CD4-positive, CD25-positive, alpha-beta regulatory T cell (primary cell): ENCODE results near the gene NEDD4. TPM values are rescaled to one million over a fixed set of nuclear protein-coding genes. Genes with fewer than 3 reads are reported as not detected.
A peak's percentile ranks its signal among the peaks of the same experiment; 100 is the strongest.

Experiments
- ATAC-seq, 2 donors: fragments of 150-1000 bp; cut with Tn5 transposase; one replicate each; pipeline ENCODE4 v1.10.0; 2021; ENCODE audit warnings: low read depth in 2 of 2, moderate number of reproducible peaks in 2 of 2, moderate library complexity in 1 of 2
- DNase-seq, 3 donors: peaks; one replicate each; pipeline versions ENCODE4 v3.0.0 to v3.0.0-alpha.2; 2012 to 2022; ENCODE audit warnings: mixed read lengths in 1 of 3
- H3K27ac ChIP-seq: one replicate; pipeline ENCODE4 v1.7.0; 2013; ENCODE audit warnings: mild to moderate bottlenecking, low read length; ENCODE audit not compliant: insufficient read depth, poor library complexity, severe bottlenecking
- H3K27me3 ChIP-seq: one replicate; pipeline ENCODE4 v1.7.0; 2013; ENCODE audit warnings: low read length; ENCODE audit not compliant: control insufficient read depth, insufficient read depth
- H3K36me3 ChIP-seq: one replicate; pipeline ENCODE4 v1.7.0; 2013; ENCODE audit warnings: mild to moderate bottlenecking, low read length, moderate library complexity; ENCODE audit not compliant: control insufficient read depth, insufficient read depth
- H3K4me1 ChIP-seq: 2 replicates; pipeline ENCODE4 v1.7.0; 2013; ENCODE audit warnings: mild to moderate bottlenecking, low read length; ENCODE audit not compliant: insufficient read depth, control insufficient read depth, poor library complexity, severe bottlenecking
- H3K4me3 ChIP-seq: one replicate; pipeline ENCODE4 v1.7.0; 2013; ENCODE audit warnings: low read depth, mild to moderate bottlenecking, low read length, moderate library complexity
- H3K9me3 ChIP-seq, 2 experiments: 1 replicate in 1 of 2; 2 replicates in 1 of 2; pipeline ENCODE4 v1.7.0; 2013; ENCODE audit warnings: low read length in 2 of 2, mild to moderate bottlenecking in 1 of 2, moderate library complexity in 1 of 2; ENCODE audit not compliant: control insufficient read depth in 2 of 2
- H3K27ac Mint-ChIP-seq, 3 donors: one replicate each; pipeline ENCODE4 v1.8.0; 2020 to 2022; ENCODE audit warnings: mild to moderate bottlenecking in 3 of 3, mixed read lengths in 3 of 3, moderate library complexity in 2 of 3
- H3K27me3 Mint-ChIP-seq: one replicate; pipeline ENCODE4 v1.8.0; 2022; ENCODE audit warnings: mild to moderate bottlenecking, mixed read lengths
- H3K36me3 Mint-ChIP-seq: one replicate; pipeline ENCODE4 v1.8.0; 2020; ENCODE audit warnings: mixed read lengths
- H3K4me1 Mint-ChIP-seq, 4 donors: one replicate each; pipeline ENCODE4 v1.8.0; 2020 to 2022; ENCODE audit warnings: mixed read lengths in 4 of 4, mild to moderate bottlenecking in 1 of 4
- H3K4me3 Mint-ChIP-seq, 4 donors: one replicate each; pipeline ENCODE4 v1.8.0; 2020 to 2022; ENCODE audit warnings: mild to moderate bottlenecking in 4 of 4, mixed read lengths in 4 of 4, moderate library complexity in 3 of 4
- H3K9me3 Mint-ChIP-seq, 7 donors: one replicate each; pipeline ENCODE4 v1.8.0; 2020 to 2022; ENCODE audit warnings: mixed read lengths in 7 of 7, mild to moderate bottlenecking in 3 of 7, moderate library complexity in 2 of 7
- polyA plus RNA-seq, 4 donors: library from polyadenylated mRNA; unstranded; fragments of 300-500 nt; fragmentation: Illumina TruSeq; gene quantifications; one replicate each; pipeline ENCODE4 v1.2.3, GENCODE V29; 2021
- total RNA-seq: library from RNA; stranded (reverse); gene quantifications from one replicate; pipeline ENCODE4 v1.2.3, GENCODE V29; 2022

Gene NEDD4
- total and polyA plus RNA-seq, 5 donors from 2014 or later, result 2.4 to 10.0 (median 5.6) TPM

DNA sequence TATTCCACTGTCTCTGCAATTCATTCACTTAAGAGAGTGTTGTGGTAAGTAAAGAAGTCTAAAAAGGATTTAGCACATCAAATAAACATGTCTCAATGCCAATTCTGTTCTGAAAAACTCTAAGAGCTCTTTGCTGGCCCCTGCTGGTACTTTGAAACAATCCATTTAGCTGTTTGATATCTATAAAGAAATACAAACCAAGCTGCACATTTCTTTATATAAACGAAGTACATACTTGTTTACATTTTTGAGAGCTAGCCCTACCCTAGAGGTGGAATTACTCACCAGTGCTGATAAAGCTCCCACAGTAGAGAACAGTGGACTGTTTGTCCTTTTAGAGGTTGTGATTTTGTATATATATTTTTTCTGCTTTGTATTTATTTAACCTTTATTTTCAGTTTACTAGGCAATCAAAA is 75.5 kb downstream of the NEDD4 start:
- peak in 2 of 3 donors; percentile 16 to 57 for DNase-seq

GRCh38 chr15:55916666-55917409 is 76.6 kb downstream of the NEDD4 start:
- no peak for ATAC-seq
- no peak overlapping the region for H3K27ac Mint-ChIP-seq
- Histone ChIP-seq H3K4me1 (no peaks in the 10 kb centered on the region), H3K27ac (no peak overlapping the region), H3K9me3 (no peaks in the 10 kb centered on the region), H3K27me3 (no peaks in the 10 kb centered on the region), H3K36me3 (no peaks in the 10 kb centered on the region), H3K4me3 (no peak overlapping the region)
- H3K4me1 Mint-ChIP-seq, result peaks cover 0 to 4% (median 2%) of the 10 kb centered on the region in 4 donors
- H3K27me3 Mint-ChIP-seq, result no peaks in the 10 kb centered on the region
- H3K36me3 Mint-ChIP-seq, result no peaks in the 10 kb centered on the region
- H3K4me3 Mint-ChIP-seq, result no peak overlapping the region
- H3K9me3 Mint-ChIP-seq, result no peaks in the 10 kb centered on the region
- DNase-seq, result no peak

More for the DNA sequence above, 75.5 kb downstream of the NEDD4 start:
- Histone ChIP-seq H3K9me3 (no peaks in the 10 kb centered on the region), H3K36me3 (no peaks in the 10 kb centered on the region), H3K27ac (no peak overlapping the region), H3K27me3 (no peaks in the 10 kb centered on the region), H3K4me1 (no peaks in the 10 kb centered on the region), H3K4me3 (no peak overlapping the region)
- no peaks in the 10 kb centered on the region for H3K9me3 Mint-ChIP-seq
- no peak overlapping the region for H3K27ac Mint-ChIP-seq
- H3K36me3 Mint-ChIP-seq, result no peaks in the 10 kb centered on the region
- peaks cover 0 to 4% (median 2%) of the 10 kb centered on the region in 4 donors for H3K4me1 Mint-ChIP-seq
- ATAC-seq, result peak; percentile 18 to 37
- H3K27me3 Mint-ChIP-seq, result no peaks in the 10 kb centered on the region
- H3K4me3 Mint-ChIP-seq, result no peak overlapping the region

- Histone ChIP-seq H3K27me3 (no peaks in the 10 kb centered on the region), H3K4me1 (no peaks in the 10 kb centered on the region), H3K27ac (no peak overlapping the region), H3K4me3 (no peak overlapping the region), H3K9me3 (no peaks in the 10 kb centered on the region), H3K36me3 (no peaks in the 10 kb centered on the region)
- no peak for ATAC-seq
- no peaks in the 10 kb centered on the region for H3K27me3 Mint-ChIP-seq
- H3K4me3 Mint-ChIP-seq, result no peak overlapping the region
- no peaks in the 10 kb centered on the region for H3K9me3 Mint-ChIP-seq
- H3K36me3 Mint-ChIP-seq, result no peaks in the 10 kb centered on the region
- peaks cover 0 to 4% (median 2%) of the 10 kb centered on the region in 4 donors for H3K4me1 Mint-ChIP-seq
- no peak for DNase-seq
- no peak overlapping the region for H3K27ac Mint-ChIP-seq
Measured at GRCh38 chr15:55915876-55916567, 77.4 kb downstream of the NEDD4 start.

DNA sequence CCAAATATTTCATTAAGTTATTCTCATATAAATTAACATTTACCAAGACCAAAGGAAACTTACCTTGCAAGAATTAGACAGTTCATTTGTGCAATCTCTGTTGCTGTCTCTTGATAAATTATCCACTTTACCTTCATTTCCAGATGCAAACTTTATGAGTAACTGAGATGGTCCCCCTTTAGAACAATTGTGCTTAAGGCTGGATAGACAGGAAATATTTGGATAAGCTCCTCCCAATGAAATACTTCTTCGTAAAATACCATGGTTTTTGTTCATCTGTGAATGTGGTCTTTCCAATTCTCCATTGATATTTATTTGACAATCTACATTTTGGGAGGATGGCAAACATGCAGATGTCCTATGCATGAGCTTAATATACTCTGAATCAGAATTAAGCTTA is 78.2 kb downstream of the NEDD4 start:
- H3K4me3 ChIP-seq, result no peak overlapping the region
- H3K4me1 ChIP-seq, result no peaks in the 10 kb centered on the region
- no peaks in the 10 kb centered on the region for H3K9me3 ChIP-seq
- H3K27ac ChIP-seq, result no peak overlapping the region
- H3K9me3 Mint-ChIP-seq, result no peaks in the 10 kb centered on the region
- H3K36me3 ChIP-seq, result no peaks in the 10 kb centered on the region
- DNase-seq (no peak), ATAC-seq (no peak)
- no peaks in the 10 kb centered on the region for H3K27me3 Mint-ChIP-seq
- no peak overlapping the region for H3K4me3 Mint-ChIP-seq
- H3K27me3 ChIP-seq, result no peaks in the 10 kb centered on the region
- H3K36me3 Mint-ChIP-seq, result no peaks in the 10 kb centered on the region
- H3K27ac Mint-ChIP-seq, result no peak overlapping the region
- peaks cover 0 to 4% (median 2%) of the 10 kb centered on the region in 4 donors for H3K4me1 Mint-ChIP-seq

GRCh38 chr15:55914446-55914845 is 79.0 kb downstream of the NEDD4 start:
- Mint-ChIP-seq H3K36me3 (no peaks in the 10 kb centered on the region), H3K4me3 (no peak overlapping the region), H3K4me1 (peaks cover 0 to 4% (median 2%) of the 10 kb centered on the region in 4 donors), H3K27ac (no peak overlapping the region), H3K27me3 (no peaks in the 10 kb centered on the region), H3K9me3 (no peaks in the 10 kb centered on the region)
- Histone ChIP-seq H3K9me3 (no peaks in the 10 kb centered on the region), H3K27me3 (no peaks in the 10 kb centered on the region), H3K36me3 (no peaks in the 10 kb centered on the region), H3K4me1 (no peaks in the 10 kb centered on the region), H3K27ac (no peak overlapping the region), H3K4me3 (no peak overlapping the region)
- no peak for DNase-seq
- ATAC-seq, result no peak

DNA sequence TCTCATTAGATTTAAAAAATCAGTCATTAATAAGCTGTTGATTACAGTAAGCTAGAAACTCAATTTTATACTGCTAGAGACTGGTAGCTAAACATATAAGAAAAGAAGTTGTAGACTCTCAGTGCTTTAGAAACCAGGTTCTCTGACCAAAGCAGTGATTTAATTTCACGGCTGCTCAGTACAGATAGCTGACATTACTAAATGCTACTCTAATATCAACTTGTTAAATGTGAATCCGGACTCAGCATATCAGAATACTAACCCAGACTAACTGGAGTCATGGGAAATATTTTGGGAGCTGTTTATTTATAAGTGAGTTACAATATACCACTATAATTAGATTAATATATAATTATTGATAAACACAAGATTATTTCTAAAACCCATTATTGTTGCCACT is 80.4 kb downstream of the NEDD4 start:
- no peak overlapping the region for H3K4me3 ChIP-seq
- DNase-seq, result no peak
- no peak overlapping the region for H3K27ac Mint-ChIP-seq
- no peak for ATAC-seq
- no peaks in the 10 kb centered on the region for H3K4me1 ChIP-seq
- H3K9me3 Mint-ChIP-seq, result no peaks in the 10 kb centered on the region
- H3K27me3 Mint-ChIP-seq, result no peaks in the 10 kb centered on the region
- no peaks in the 10 kb centered on the region for H3K27me3 ChIP-seq
- H3K9me3 ChIP-seq, result no peaks in the 10 kb centered on the region
- no peaks in the 10 kb centered on the region for H3K36me3 ChIP-seq
- H3K4me1 Mint-ChIP-seq, result peaks cover 0 to 4% (median 1%) of the 10 kb centered on the region in 4 donors
- no peak overlapping the region for H3K27ac ChIP-seq
- no peaks in the 10 kb centered on the region for H3K36me3 Mint-ChIP-seq
- H3K4me3 Mint-ChIP-seq, result no peak overlapping the region

GRCh38 chr15:55909036-55909811 is 84.2 kb downstream of the NEDD4 start:
- Mint-ChIP-seq H3K27ac (peak overlapping the region in 1 of 3 donors; percentile 33), H3K27me3 (no peaks in the 10 kb centered on the region), H3K9me3 (no peaks in the 10 kb centered on the region), H3K36me3 (no peaks in the 10 kb centered on the region), H3K4me3 (no peak overlapping the region), H3K4me1 (no peaks in the 10 kb centered on the region)
- H3K9me3 ChIP-seq, result no peaks in the 10 kb centered on the region
- no peaks in the 10 kb centered on the region for H3K36me3 ChIP-seq
- H3K27ac ChIP-seq, result no peak overlapping the region
- no peak overlapping the region for H3K4me3 ChIP-seq
- H3K4me1 ChIP-seq, result no peaks in the 10 kb centered on the region
- ATAC-seq (no peak), DNase-seq (no peak)
- no peaks in the 10 kb centered on the region for H3K27me3 ChIP-seq
